Mesodermal cell (in vitro differentiated cells): Measurements from ENCODE around the gene SYNE1.
"Not testable (repeated sequence)": the region's sequence is repeated elsewhere in the genome, so short reads cannot be mapped to it uniquely, and the experiment has no call there.

Experiments used
- H3K27ac ChIP-seq: 2 replicates; pipeline ENCODE4 v1.7.0; 2013; ENCODE audit warnings: mild to moderate bottlenecking, low read depth, low read length, moderate library complexity; ENCODE audit not compliant: severe bottlenecking
- H3K36me3 ChIP-seq: 2 replicates; pipeline ENCODE4 v1.7.1; 2013; ENCODE audit warnings: mild to moderate bottlenecking, low read length, moderate library complexity; ENCODE audit not compliant: control insufficient read depth, insufficient read depth
- H3K4me1 ChIP-seq: one replicate; pipeline ENCODE4 v1.7.1; 2013; ENCODE audit warnings: mild to moderate bottlenecking, low read length; ENCODE audit not compliant: insufficient read depth, control insufficient read depth, poor library complexity, severe bottlenecking
- H3K4me3 ChIP-seq: 2 replicates; pipeline ENCODE4 v1.7.0; 2013; ENCODE audit warnings: low read length, control low read depth, mild to moderate bottlenecking; ENCODE audit not compliant: insufficient read depth, poor library complexity, severe bottlenecking; ENCODE audit errors: extremely low read depth
- H3K9me3 ChIP-seq: 2 replicates; pipeline ENCODE4 v1.7.1; 2013; ENCODE audit warnings: mild to moderate bottlenecking, low read length, moderate library complexity; ENCODE audit not compliant: control insufficient read depth
- WGBS, 2 experiments: methylation state at CpG; one replicate each; pipeline ENCODE4 v1.1.5; 2013; ENCODE audit warnings: missing lambda C conversion rate in 2 of 2; ENCODE audit not compliant: insufficient coverage in 2 of 2; 5-methylcytosine and 5-hydroxymethylcytosine counted together

Gene SYNE1

GRCh38 chr6:152426276-152426675 is 210.9 kb downstream of the SYNE1 start:
- WGBS, 2 experiments, result 92 to 99% methylated on average over 6 of the region's 6 CpGs
- Histone ChIP-seq H3K4me1 (no peaks in the 10 kb centered on the region), H3K9me3 (no peaks in the 10 kb centered on the region)

GRCh38 chr6:152423216-152424103 is 213.7 kb downstream of the SYNE1 start:
- H3K27ac ChIP-seq, result no peak overlapping the region
- WGBS, 2 experiments, result 100% methylated on average over 1 of the region's 3 CpGs
- no peaks in the 10 kb centered on the region for H3K4me1 ChIP-seq
- no peak overlapping the region for H3K4me3 ChIP-seq
- no peaks in the 10 kb centered on the region for H3K36me3 ChIP-seq
- peaks cover 8% of the 10 kb centered on the region for H3K9me3 ChIP-seq

More at GRCh38 chr6:152426276-152426675, 210.9 kb downstream of the SYNE1 start:
- H3K4me3 ChIP-seq, result no peak overlapping the region
- no peak overlapping the region for H3K27ac ChIP-seq
- H3K36me3 ChIP-seq, result no peaks in the 10 kb centered on the region

- WGBS, 2 experiments, result no CpG with 5 or more reads among the region's 2 CpGs
- not testable (repeated sequence) for H3K4me3 ChIP-seq, H3K36me3 ChIP-seq, H3K27ac ChIP-seq, H3K4me1 ChIP-seq
- H3K9me3 ChIP-seq, result peaks cover 11% of the 10 kb centered on the region
These were observed 215.7 kb downstream of the SYNE1 start for GRCh38 chr6:152421496-152421895.

GRCh38 chr6:152420696-152421095 is 216.5 kb downstream of the SYNE1 start:
- H3K27ac ChIP-seq, result no peak overlapping the region
- no peaks in the 10 kb centered on the region for H3K36me3 ChIP-seq
- H3K9me3 ChIP-seq, result peaks cover 11% of the 10 kb centered on the region
- H3K4me1 ChIP-seq, result no peaks in the 10 kb centered on the region
- H3K4me3 ChIP-seq, result no peak overlapping the region

GRCh38 chr6:152418551-152418950 is 218.6 kb downstream of the SYNE1 start:
- no peaks in the 10 kb centered on the region for H3K36me3 ChIP-seq

GRCh38 chr6:152416652-152417051 is 220.5 kb downstream of the SYNE1 start:
- no peak overlapping the region for H3K4me3 ChIP-seq
- 88 to 96% methylated on average over 8 of the region's 8 CpGs for WGBS, 2 experiments
- no peaks in the 10 kb centered on the region for H3K36me3 ChIP-seq
- peaks cover 11% of the 10 kb centered on the region for H3K9me3 ChIP-seq
- H3K4me1 ChIP-seq, result no peaks in the 10 kb centered on the region
- H3K27ac ChIP-seq, result no peak overlapping the region

More at GRCh38 chr6:152418551-152418950, 218.6 kb downstream of the SYNE1 start:
- Histone ChIP-seq H3K9me3 (peaks cover 11% of the 10 kb centered on the region), H3K27ac (no peak overlapping the region), H3K4me1 (no peaks in the 10 kb centered on the region), H3K4me3 (no peak overlapping the region)

- Histone ChIP-seq H3K4me1 (peaks cover 5% of the 10 kb centered on the region), H3K4me3 (no peak overlapping the region), H3K9me3 (no peaks in the 10 kb centered on the region), H3K27ac (no peak overlapping the region), H3K36me3 (no peaks in the 10 kb centered on the region)
- 43 to 100% methylated on average over 1 of the region's 6 CpGs for WGBS, 2 experiments
These were observed 232.1 kb downstream of the SYNE1 start for GRCh38 chr6:152404936-152405595.

- Histone ChIP-seq H3K4me3 (no peak overlapping the region), H3K9me3 (no peaks in the 10 kb centered on the region), H3K36me3 (no peaks in the 10 kb centered on the region), H3K4me1 (peaks cover 8% of the 10 kb centered on the region), H3K27ac (no peak overlapping the region)
- 100% methylated on average over 1 of the region's 6 CpGs; no CpG with 5 or more reads in 1 of the 2 experiments for WGBS, 2 experiments
These were observed 232.9 kb downstream of the SYNE1 start for GRCh38 chr6:152404086-152404857.

- 71% methylated on average over 2 of the region's 2 CpGs; no CpG with 5 or more reads in 1 of the 2 experiments for WGBS, 2 experiments
- peaks cover 18% of the 10 kb centered on the region for H3K4me1 ChIP-seq
- H3K27ac ChIP-seq, result no peak overlapping the region
- H3K9me3 ChIP-seq, result no peaks in the 10 kb centered on the region
- H3K36me3 ChIP-seq, result no peaks in the 10 kb centered on the region
- H3K4me3 ChIP-seq, result no peak overlapping the region
These were observed 234.4 kb downstream of the SYNE1 start for GRCh38 chr6:152402791-152403190.

GRCh38 chr6:152401978-152402377 is 235.2 kb downstream of the SYNE1 start:
- no peak overlapping the region for H3K4me3 ChIP-seq
- no peaks in the 10 kb centered on the region for H3K36me3 ChIP-seq
- 89 to 92% methylated on average over 3 of the region's 3 CpGs for WGBS, 2 experiments
- H3K27ac ChIP-seq, result no peak overlapping the region
- no peaks in the 10 kb centered on the region for H3K9me3 ChIP-seq
- H3K4me1 ChIP-seq, result peaks cover 18% of the 10 kb centered on the region
